ENCODE data around the gene SUGP1.

The SUGP1 gene

GRCh38 chr19:19343762-19344161 lies 23.5 kb upstream of the SUGP1 start:
- Histone ChIP-seq H3K36me3 (ENCODE audit: insufficient read depth) (no peaks in the 10 kb centered on the region), H3K9ac (no peak overlapping the region), H3K79me2 (ENCODE audit: insufficient read depth, low read depth) (no peaks in the 10 kb centered on the region), H3K27ac (no peak overlapping the region), H3K27me3 (ENCODE audit: insufficient read depth, low read depth) (no peaks in the 10 kb centered on the region), H4K20me1 (ENCODE audit: insufficient read depth) (no peaks in the 10 kb centered on the region), H3K4me2 (no peak overlapping the region), H3K4me1 (ENCODE audit: low read depth, poor library complexity, severe bottlenecking) (no peaks in the 10 kb centered on the region), H3K4me3 (IDR thresholded peaks at IDR 0.05; ENCODE audit: insufficient read depth, low read depth, low read length) (no peak overlapping the region), H2AFZ (ENCODE audit: low read depth) (no peak overlapping the region)
- TF ChIP-seq CTCF (conservative IDR thresholded peaks at IDR 0.05; ENCODE audit: low read depth, low read length): no peak

- Histone ChIP-seq H3K36me3 (ENCODE audit: insufficient read depth) (no peaks in the 10 kb centered on the region), H3K79me2 (ENCODE audit: insufficient read depth, low read depth) (no peaks in the 10 kb centered on the region), H3K27me3 (ENCODE audit: insufficient read depth, low read depth) (no peaks in the 10 kb centered on the region), H3K27ac (no peak overlapping the region), H4K20me1 (ENCODE audit: insufficient read depth) (no peaks in the 10 kb centered on the region), H3K4me2 (no peak overlapping the region), H3K4me1 (ENCODE audit: low read depth, poor library complexity, severe bottlenecking) (no peaks in the 10 kb centered on the region), H2AFZ (ENCODE audit: low read depth) (no peak overlapping the region), H3K4me3 (IDR thresholded peaks at IDR 0.05; ENCODE audit: insufficient read depth, low read depth, low read length) (no peak overlapping the region), H3K9ac (no peak overlapping the region)
- TF ChIP-seq CTCF (conservative IDR thresholded peaks at IDR 0.05; ENCODE audit: low read depth, low read length): peak; percentile 38; the same call in 1 of the 2 replicates
Observed at GRCh38 chr19:19343016-19343362, 22.7 kb upstream of the SUGP1 start.

GRCh38 chr19:19342086-19343015 lies 22.0 kb upstream of the SUGP1 start:
- H3K9ac ChIP-seq: no peak overlapping the region
- no peaks in the 10 kb centered on the region for H4K20me1 ChIP-seq (ENCODE audit: insufficient read depth)
- H3K27ac ChIP-seq: no peak overlapping the region
- no peaks in the 10 kb centered on the region for H3K79me2 ChIP-seq (ENCODE audit: insufficient read depth, low read depth)
- H3K4me2 ChIP-seq: no peak overlapping the region
- H3K4me1 ChIP-seq (ENCODE audit: low read depth, poor library complexity, severe bottlenecking): no peaks in the 10 kb centered on the region
- no peak overlapping the region for H3K4me3 ChIP-seq (IDR thresholded peaks at IDR 0.05; ENCODE audit: insufficient read depth, low read depth, low read length)
- H3K36me3 ChIP-seq (ENCODE audit: insufficient read depth): no peaks in the 10 kb centered on the region
- TF ChIP-seq CTCF (conservative IDR thresholded peaks at IDR 0.05; ENCODE audit: low read depth, low read length): no peak
- H3K27me3 ChIP-seq (ENCODE audit: insufficient read depth, low read depth): no peaks in the 10 kb centered on the region
- H2AFZ ChIP-seq (ENCODE audit: low read depth): no peak overlapping the region

- Histone ChIP-seq H3K27ac (no peak overlapping the region), H4K20me1 (ENCODE audit: insufficient read depth) (no peaks in the 10 kb centered on the region), H3K36me3 (ENCODE audit: insufficient read depth) (no peaks in the 10 kb centered on the region), H3K4me1 (ENCODE audit: low read depth, poor library complexity, severe bottlenecking) (no peaks in the 10 kb centered on the region), H3K27me3 (ENCODE audit: insufficient read depth, low read depth) (no peaks in the 10 kb centered on the region), H3K9ac (no peak overlapping the region), H3K4me3 (IDR thresholded peaks at IDR 0.05; ENCODE audit: insufficient read depth, low read depth, low read length) (no peak overlapping the region), H3K79me2 (ENCODE audit: insufficient read depth, low read depth) (no peaks in the 10 kb centered on the region), H2AFZ (ENCODE audit: low read depth) (no peak overlapping the region), H3K4me2 (no peak overlapping the region)
- no peak for TF ChIP-seq CTCF (conservative IDR thresholded peaks at IDR 0.05; ENCODE audit: low read depth, low read length)
Observed at GRCh38 chr19:19341026-19341425, 20.7 kb upstream of the SUGP1 start.

Data from KMS-11 (cell line).